ENCODE data around the gene LCAT.

Gene LCAT

GRCh38 chr16:67902831-67903230 is 41.1 kb downstream of the LCAT start:
- no peak overlapping the region for H3K4me3 ChIP-seq (ENCODE audit: low read depth, low read length)
- DNase-seq (ENCODE audit: low read depth, low spot score), result no peak
- POLR2A ChIA-PET, result no interaction called here
- TF ChIP-seq CTCF (IDR thresholded peaks at IDR 0.05; ENCODE audit: insufficient read depth, low read length, missing control alignments), result no peak
- CTCF ChIA-PET, result interaction anchor here (1.1 to 2.2 kb wide), 5 partner anchors 10 to 86 kb away, joined by 3 to 17 read pairs (median 4); partner anchors contain the start of genes NRN1L and PSKH1

GRCh38 chr16:67901734-67902133 is 42.2 kb downstream of the LCAT start:
- DNase-seq (ENCODE audit: low read depth, low spot score), result no peak
- no peak for TF ChIP-seq CTCF (IDR thresholded peaks at IDR 0.05; ENCODE audit: insufficient read depth, low read length, missing control alignments)
- POLR2A ChIA-PET, result no interaction called here
- no peak overlapping the region for H3K4me3 ChIP-seq (ENCODE audit: low read depth, low read length)
- CTCF ChIA-PET, result interaction anchor here (3.6 kb wide), 1 partner anchor 18 kb away, joined by 18 read pairs; the partner anchor contains the start of gene NRN1L

GRCh38 chr16:67897231-67897630 is 46.7 kb downstream of the LCAT start:
- H3K4me3 ChIP-seq (ENCODE audit: low read depth, low read length), result no peak overlapping the region
- DNase-seq (ENCODE audit: low read depth, low spot score), result no peak
- TF ChIP-seq CTCF (IDR thresholded peaks at IDR 0.05; ENCODE audit: insufficient read depth, low read length, missing control alignments), result no peak
- CTCF ChIA-PET, result interaction anchor here (1.1 to 2.5 kb wide), 4 partner anchors 13 to 224 kb away, joined by 3 to 13 read pairs (median 7); partner anchors contain the start of gene NRN1L
- POLR2A ChIA-PET, result interaction anchor here (1.0 to 1.3 kb wide), 2 partner anchors 38 to 51 kb away, joined by 3 to 5 read pairs; no protein-coding TSS in a partner anchor

- no peak for DNase-seq (ENCODE audit: low read depth, low spot score)
- ChIA-PET CTCF (interaction anchor here (1.0 to 4.5 kb wide), 6 partner anchors 9 to 373 kb away, joined by 3 to 47 read pairs (median 5); partner anchors contain the start of gene NRN1L), POLR2A (interaction anchor here (0.5 kb wide), 1 partner anchor 10 kb away, joined by 3 read pairs; no protein-coding TSS in a partner anchor)
- peak overlapping the region; percentile 91 for H3K4me3 ChIP-seq (ENCODE audit: low read depth, low read length)
- no peak for TF ChIP-seq CTCF (IDR thresholded peaks at IDR 0.05; ENCODE audit: insufficient read depth, low read length, missing control alignments)
Measured at GRCh38 chr16:67893743-67894399, 50.0 kb downstream of the LCAT start.

DNA sequence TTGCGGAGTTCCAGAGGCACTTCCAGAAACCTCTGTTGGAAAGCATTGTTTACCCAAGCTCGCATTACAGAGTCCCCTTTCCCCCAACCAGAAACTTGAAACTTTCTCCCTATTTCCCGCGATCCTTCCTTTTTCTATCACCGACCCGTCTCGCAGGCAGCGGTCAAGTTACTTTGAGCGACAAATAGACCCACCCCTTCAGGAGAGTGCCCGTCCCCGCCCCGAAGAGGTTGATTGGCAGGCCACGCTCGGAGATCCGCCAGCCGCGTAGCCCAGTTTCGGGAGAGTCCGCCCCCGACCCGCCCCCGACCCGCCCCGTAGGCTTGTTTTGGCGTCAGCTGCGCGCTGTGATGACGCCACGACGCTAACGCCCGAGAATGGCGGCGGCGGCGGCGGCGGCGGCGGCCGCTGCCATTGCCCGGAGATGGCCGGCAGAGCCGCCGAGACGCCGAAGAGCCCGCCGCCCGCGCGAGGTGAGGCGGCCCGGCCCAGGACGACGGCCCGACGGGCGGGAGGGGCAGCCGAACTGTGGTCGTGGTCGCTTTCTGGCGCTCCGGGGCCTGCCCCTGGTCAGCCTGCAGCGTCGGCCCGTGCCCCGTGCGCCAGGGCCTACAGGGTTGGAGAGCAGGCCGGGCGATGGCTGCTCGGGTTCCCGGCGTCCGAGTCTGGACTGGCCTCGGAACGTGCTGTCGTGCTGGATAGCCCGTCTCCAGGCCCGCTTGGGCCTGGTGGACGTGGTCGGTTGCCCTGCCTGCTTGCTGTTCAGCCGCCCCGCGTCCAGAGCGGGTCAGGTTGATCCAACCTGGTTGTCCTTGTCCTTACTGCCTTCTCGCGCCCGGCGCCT is 50.8 kb downstream of the LCAT start, which contains the start of gene PSKH1:
Gene PSKH1, plus strand, starts transcription at position 356 of the 844 bp plus-strand sequence. CDS start 15,496 bp downstream, outside the sequence.
- ChIA-PET POLR2A (interaction anchor here (1.0 kb wide), 1 partner anchor 9 kb away, joined by 3 read pairs; no protein-coding TSS in a partner anchor), CTCF (interaction anchor here (1.0 to 4.5 kb wide), 7 partner anchors 10 to 372 kb away, joined by 3 to 47 read pairs (median 4); partner anchors contain the start of gene NRN1L)
- H3K4me3 ChIP-seq (ENCODE audit: low read depth, low read length), result peak within 1 kb of the TSS; percentile 91
- DNase-seq (ENCODE audit: low read depth, low spot score), result peak; percentile 44
- no peak for TF ChIP-seq CTCF (IDR thresholded peaks at IDR 0.05; ENCODE audit: insufficient read depth, low read length, missing control alignments)
